ENCODE data around the gene TNN.
"Not testable (repeated sequence)": the region's sequence is repeated elsewhere in the genome, so short reads cannot be mapped to it uniquely, and the experiment has no call there.

Gene TNN

DNA sequence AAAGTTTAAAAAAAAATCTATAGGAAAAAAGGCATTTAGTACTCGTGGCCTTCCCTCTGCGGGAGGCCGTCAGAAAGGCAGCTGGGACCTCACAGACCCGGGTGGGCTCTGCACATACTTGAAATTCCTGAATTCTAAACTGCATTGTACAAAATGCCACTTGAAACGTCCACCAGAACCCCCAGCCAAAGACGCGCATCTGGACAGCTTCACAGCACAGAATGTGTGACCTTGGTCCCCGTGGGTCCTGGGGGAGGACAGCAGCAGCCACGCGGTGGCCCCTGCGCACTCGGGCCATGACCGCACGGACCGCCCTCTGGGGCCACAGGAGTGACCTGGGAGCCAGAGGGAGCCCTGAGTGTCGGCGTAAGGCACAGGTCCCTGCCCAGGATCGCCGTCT lies 23.8 kb upstream of the TNN start:
- CTCF ChIA-PET, result no interaction called here
- DNase-seq (ENCODE audit: low spot score), result no peak

DNA sequence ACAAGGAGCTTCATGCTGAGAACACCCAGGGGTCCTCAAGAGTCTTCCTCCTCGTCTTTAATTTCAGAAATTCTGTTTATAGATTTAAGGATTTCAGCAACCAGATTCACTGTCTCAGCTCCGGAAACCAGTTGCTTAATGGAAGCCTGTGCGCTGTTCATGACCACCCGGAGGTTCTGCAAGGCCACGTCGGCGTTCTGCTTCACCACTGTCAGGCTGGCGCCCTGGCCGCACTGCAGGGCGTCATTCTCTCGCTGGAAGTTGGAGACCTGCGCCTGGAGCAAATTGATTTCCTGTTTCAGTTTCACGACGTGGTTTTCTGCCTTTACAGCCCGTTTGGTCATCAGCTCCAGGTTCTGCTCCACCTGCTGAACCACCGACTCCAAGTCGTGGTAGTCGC lies 23.0 kb upstream of the TNN start:
- DNase-seq (ENCODE audit: low spot score); H3K27ac ChIP-seq; POLR2A ChIA-PET (ENCODE audit: low non-redundant PET): not testable (repeated sequence)
- CTCF ChIA-PET, result interaction anchor here (0.9 kb wide), 1 partner anchor 11 kb away, joined by 4 read pairs; no protein-coding TSS in a partner anchor

More for the DNA sequence above, 23.8 kb upstream of the TNN start:
- TF ChIP-seq, protein P1, sequence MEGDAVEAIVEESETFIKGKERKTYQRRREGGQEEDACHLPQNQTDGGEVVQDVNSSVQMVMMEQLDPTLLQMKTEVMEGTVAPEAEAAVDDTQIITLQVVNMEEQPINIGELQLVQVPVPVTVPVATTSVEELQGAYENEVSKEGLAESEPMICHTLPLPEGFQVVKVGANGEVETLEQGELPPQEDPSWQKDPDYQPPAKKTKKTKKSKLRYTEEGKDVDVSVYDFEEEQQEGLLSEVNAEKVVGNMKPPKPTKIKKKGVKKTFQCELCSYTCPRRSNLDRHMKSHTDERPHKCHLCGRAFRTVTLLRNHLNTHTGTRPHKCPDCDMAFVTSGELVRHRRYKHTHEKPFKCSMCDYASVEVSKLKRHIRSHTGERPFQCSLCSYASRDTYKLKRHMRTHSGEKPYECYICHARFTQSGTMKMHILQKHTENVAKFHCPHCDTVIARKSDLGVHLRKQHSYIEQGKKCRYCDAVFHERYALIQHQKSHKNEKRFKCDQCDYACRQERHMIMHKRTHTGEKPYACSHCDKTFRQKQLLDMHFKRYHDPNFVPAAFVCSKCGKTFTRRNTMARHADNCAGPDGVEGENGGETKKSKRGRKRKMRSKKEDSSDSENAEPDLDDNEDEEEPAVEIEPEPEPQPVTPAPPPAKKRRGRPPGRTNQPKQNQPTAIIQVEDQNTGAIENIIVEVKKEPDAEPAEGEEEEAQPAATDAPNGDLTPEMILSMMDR (conservative IDR thresholded peaks at IDR 0.05; ENCODE audit: low read depth), result no peak
- H3K27ac ChIP-seq, result no peak overlapping the region
- POLR2A ChIA-PET (ENCODE audit: low non-redundant PET), result no interaction called here

DNA sequence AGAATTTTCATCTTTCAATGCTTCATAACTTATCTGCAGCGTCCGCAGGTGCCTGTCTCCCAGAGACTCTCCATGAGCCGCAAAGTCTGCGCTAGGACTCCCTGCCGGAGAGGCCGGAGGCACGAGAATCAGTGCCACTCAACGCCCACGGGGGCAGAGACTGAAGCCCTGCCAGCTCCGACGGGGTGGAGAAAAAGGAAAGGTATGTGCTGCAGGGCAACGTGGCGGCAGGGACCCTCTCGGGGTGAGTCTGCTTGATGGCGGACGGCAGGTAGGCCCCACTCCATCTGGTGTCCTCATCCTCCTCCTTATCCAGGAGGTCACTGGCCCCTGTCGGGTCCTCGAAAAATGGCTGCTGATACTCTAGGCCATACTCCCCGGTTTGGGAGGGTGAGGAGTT lies 22.5 kb upstream of the TNN start:
- H3K27ac ChIP-seq, result no peak overlapping the region
- ChIA-PET POLR2A (ENCODE audit: low non-redundant PET) (no interaction called here), CTCF (interaction anchor here (0.9 kb wide), 1 partner anchor 10 kb away, joined by 4 read pairs; no protein-coding TSS in a partner anchor)
- TF ChIP-seq, protein P1 (conservative IDR thresholded peaks at IDR 0.05; ENCODE audit: low read depth), result no peak
- DNase-seq (ENCODE audit: low spot score), result no peak

DNA sequence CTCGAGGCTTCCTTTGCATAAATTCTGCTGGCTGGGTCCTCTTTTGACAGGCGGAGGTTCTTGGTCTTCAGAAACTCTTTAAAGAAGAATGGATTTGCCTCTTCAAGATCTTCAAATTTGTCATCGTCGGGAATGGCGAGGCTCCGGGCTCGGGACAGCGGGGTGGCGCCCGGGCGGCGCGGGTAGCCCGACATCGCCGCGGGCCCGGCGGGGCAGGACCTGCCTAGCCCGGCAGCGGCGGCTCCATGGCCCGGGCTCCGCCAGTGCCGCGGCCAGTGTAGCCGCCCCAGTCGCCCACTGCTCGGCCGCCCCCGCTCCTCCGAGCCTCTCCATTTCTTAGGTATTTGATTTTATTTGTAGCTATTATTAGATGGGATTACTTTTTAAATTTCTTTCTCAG lies 22.1 kb upstream of the TNN start:
- DNase-seq (ENCODE audit: low spot score), result no peak
- CTCF ChIA-PET, result no interaction called here
- POLR2A ChIA-PET (ENCODE audit: low non-redundant PET), result no interaction called here
- no peak overlapping the region for H3K27ac ChIP-seq
- TF ChIP-seq, protein P1 (conservative IDR thresholded peaks at IDR 0.05; ENCODE audit: low read depth), result no peak

DNA sequence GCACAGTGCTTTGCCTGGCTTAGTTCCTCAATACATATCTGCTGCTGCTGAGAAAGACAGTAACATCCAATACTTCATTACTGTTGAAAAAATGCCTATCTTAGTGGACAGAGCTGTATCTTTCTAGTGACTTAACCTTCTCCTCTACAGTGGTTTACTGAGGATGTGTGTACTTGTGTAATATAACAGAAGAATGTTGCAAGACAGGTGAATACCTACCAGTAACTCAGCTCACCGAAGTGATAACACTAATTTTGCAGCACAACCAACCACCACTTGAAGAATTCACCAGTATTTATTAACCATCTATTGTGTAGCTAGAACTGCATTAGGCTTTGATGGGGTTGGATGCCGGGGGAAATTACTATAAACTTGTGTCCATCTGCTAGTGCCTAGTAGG lies 16.6 kb upstream of the TNN start:
- no peak for DNase-seq (ENCODE audit: low spot score)
- no peak overlapping the region for H3K27ac ChIP-seq
- ChIA-PET CTCF (interaction anchor here (0.6 kb wide), 1 partner anchor 87 kb away, joined by 3 read pairs; no protein-coding TSS in a partner anchor), POLR2A (ENCODE audit: low non-redundant PET) (no interaction called here)
- TF ChIP-seq, protein P1 (conservative IDR thresholded peaks at IDR 0.05; ENCODE audit: low read depth), result no peak

DNA sequence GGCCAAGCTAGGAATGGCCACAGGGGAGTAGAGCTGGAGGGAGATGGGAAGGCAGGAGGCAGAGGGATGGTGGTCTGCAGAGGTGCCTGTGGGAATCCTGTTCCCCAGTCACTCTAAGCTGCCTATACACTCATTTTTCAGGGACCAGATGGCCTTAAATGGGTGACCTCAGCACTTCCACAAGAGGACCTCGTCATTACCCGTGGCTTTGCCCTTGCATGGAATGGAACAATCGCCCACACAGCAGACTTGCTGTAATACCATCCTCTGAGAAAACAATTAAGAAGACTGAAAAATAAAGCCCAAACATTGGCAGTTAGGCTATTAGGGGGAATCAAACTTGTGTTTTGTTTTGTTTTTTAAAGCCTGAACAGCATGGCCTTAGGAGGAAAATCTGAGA lies 12.9 kb upstream of the TNN start:
- POLR2A ChIA-PET (ENCODE audit: low non-redundant PET), result no interaction called here
- CTCF ChIA-PET, result interaction anchor here (0.6 to 1.1 kb wide), 2 partner anchors 10 to 405 kb away, joined by 4 read pairs; no protein-coding TSS in a partner anchor

DNA sequence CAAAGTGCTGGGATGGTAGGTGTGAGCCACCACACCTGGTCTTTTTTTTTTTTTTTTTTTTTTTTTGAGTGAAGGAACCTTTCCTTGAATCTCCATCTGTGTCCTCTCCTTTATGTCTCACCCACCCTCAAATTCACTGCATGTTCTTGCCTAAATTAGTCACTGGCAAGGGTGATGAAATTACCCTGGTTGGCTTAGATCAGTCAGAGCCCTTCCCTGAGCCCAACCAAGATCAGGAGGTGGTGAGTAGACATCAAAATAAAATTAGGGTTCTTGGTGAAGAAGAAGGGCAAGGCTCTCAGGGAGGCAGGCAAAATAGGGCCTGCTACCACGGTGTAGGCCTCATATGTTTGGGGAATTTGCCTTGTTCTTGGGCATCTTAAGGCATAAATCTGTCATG lies 5.3 kb upstream of the TNN start:
- ChIA-PET CTCF (no interaction called here), POLR2A (ENCODE audit: low non-redundant PET) (no interaction called here)
- DNase-seq (ENCODE audit: low spot score), result no peak
- TF ChIP-seq, protein P1 (conservative IDR thresholded peaks at IDR 0.05; ENCODE audit: low read depth), result no peak
- H3K27ac ChIP-seq, result no peak overlapping the region

More for the DNA sequence above, 12.9 kb upstream of the TNN start:
- DNase-seq (ENCODE audit: low spot score), result no peak
- no peak overlapping the region for H3K27ac ChIP-seq
- TF ChIP-seq, protein P1 (conservative IDR thresholded peaks at IDR 0.05; ENCODE audit: low read depth), result no peak

Measured in RWPE1 (cell line).